OCI-LY3 (cell line): ENCODE measurements around the gene PITPNM2.

ENCODE experiments used
- H2AFZ ChIP-seq: fragments of 200-600, 300-600 bp; shearing (Covaris generic); 2 replicates; pipeline ENCODE4 v1.6.0; 2014; ENCODE audit warnings: antibody characterized with exemption, low read depth, low read length
- H3K27ac ChIP-seq: fragments of 200-600, 300-600 bp; sonication (generic); 2 replicates; pipeline ENCODE4 v1.5.1; 2014; ENCODE audit warnings: mild to moderate bottlenecking, low read length, moderate library complexity, mixed read lengths
- H3K27me3 ChIP-seq: fragments of 200-600, 300-600 bp; sonication (generic); 2 replicates; pipeline ENCODE4 v1.6.1; 2014; ENCODE audit warnings: low read depth, low read length, mixed read lengths
- H3K36me3 ChIP-seq: fragments of 200-600, 300-600 bp; sonication (generic); replicated peaks from 2 replicates; pipeline ENCODE3; 2014; ENCODE audit warnings: low read depth, low read length, mixed read lengths
- H3K4me1 ChIP-seq: fragments of 300-600, 200-600 bp; sonication (generic); 2 replicates; pipeline ENCODE4 v1.6.1; 2014; ENCODE audit warnings: low read length, mixed read lengths
- H3K4me2 ChIP-seq: fragments of 200-600, 300-600 bp; sonication (generic); 2 replicates; pipeline ENCODE4 v1.6.1; 2014; ENCODE audit warnings: low read length, mixed read lengths
- H3K4me3 ChIP-seq: fragments of 300-600, 200-600 bp; sonication (generic); 2 replicates; pipeline ENCODE4 v1.5.1; 2014; ENCODE audit warnings: antibody characterized with exemption, mild to moderate bottlenecking, low read length, moderate library complexity
- H3K79me2 ChIP-seq: fragments of 300-600, 200-600 bp; shearing (Covaris generic); 2 replicates; pipeline ENCODE4 v1.6.1; 2014; ENCODE audit warnings: mild to moderate bottlenecking, low read length, mixed read lengths
- H3K9ac ChIP-seq: fragments of 300-600, 200-600 bp; shearing (Covaris generic); 2 replicates; pipeline ENCODE4 v1.6.0; 2014; ENCODE audit warnings: mild to moderate bottlenecking, low read length, moderate library complexity
- H3K9me3 ChIP-seq: fragments of 200-600, 300-600 bp; shearing (Covaris generic); 2 replicates; pipeline ENCODE4 v1.6.1; 2014; ENCODE audit warnings: low read length, mixed read lengths; ENCODE audit not compliant: insufficient read depth
- H4K20me1 ChIP-seq: fragments of 200-600, 300-600 bp; sonication (generic); 2 replicates; pipeline ENCODE4 v1.6.1; 2016; ENCODE audit warnings: low read length, mixed read lengths; ENCODE audit not compliant: insufficient read depth
- EZH2phosphoT487 ChIP-seq: fragments of 200-600 bp; shearing (Covaris generic); IDR thresholded peaks from 2 replicates; pipeline ENCODE4 v1.6.1; 2018; ENCODE audit warnings: antibody characterized with exemption, mixed run types, low read depth
- TF ChIP-seq, protein P1 (sequence below): fragments of 200-600, 300-600 bp; sonication (generic); IDR thresholded peaks from 2 replicates; pipeline ENCODE4 v1.5.1; 2014; ENCODE audit warnings: antibody characterized with exemption, low read length, low read depth

The PITPNM2 gene

DNA sequence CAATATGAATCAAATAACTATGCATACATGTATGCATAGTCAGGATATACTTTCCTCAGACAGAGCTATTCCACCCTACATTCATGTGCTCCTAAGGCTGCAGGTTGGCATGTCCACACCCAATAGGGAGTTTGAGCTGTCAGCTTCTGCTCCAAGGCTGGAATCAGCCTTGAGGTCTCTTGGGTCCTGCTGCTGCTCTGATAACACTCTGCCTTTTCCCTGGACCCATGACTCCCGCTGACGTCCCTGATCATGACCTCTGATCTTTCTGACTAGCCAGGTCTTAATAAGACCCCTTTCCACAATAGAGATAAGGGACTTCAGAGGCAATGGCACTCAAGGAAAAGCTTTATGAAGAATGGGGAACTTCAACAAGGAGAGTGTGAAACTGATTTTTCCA is 5.7 kb downstream of the PITPNM2 start:
- H3K4me1 ChIP-seq, result no peaks in the 10 kb centered on the region
- no peak overlapping the region for H3K27ac ChIP-seq

GRCh38 chr12:123143736-123144461 is 7.0 kb downstream of the PITPNM2 start:
- no peaks in the 10 kb centered on the region for H3K4me1 ChIP-seq
- no peak overlapping the region for H2AFZ ChIP-seq
- no peak overlapping the region for H3K4me3 ChIP-seq
- H3K27me3 ChIP-seq, result no peaks in the 10 kb centered on the region
- H3K9me3 ChIP-seq, result no peaks in the 10 kb centered on the region
- TF ChIP-seq, protein P1, sequence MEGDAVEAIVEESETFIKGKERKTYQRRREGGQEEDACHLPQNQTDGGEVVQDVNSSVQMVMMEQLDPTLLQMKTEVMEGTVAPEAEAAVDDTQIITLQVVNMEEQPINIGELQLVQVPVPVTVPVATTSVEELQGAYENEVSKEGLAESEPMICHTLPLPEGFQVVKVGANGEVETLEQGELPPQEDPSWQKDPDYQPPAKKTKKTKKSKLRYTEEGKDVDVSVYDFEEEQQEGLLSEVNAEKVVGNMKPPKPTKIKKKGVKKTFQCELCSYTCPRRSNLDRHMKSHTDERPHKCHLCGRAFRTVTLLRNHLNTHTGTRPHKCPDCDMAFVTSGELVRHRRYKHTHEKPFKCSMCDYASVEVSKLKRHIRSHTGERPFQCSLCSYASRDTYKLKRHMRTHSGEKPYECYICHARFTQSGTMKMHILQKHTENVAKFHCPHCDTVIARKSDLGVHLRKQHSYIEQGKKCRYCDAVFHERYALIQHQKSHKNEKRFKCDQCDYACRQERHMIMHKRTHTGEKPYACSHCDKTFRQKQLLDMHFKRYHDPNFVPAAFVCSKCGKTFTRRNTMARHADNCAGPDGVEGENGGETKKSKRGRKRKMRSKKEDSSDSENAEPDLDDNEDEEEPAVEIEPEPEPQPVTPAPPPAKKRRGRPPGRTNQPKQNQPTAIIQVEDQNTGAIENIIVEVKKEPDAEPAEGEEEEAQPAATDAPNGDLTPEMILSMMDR, result no peak
- H3K27ac ChIP-seq, result no peak overlapping the region
- H3K79me2 ChIP-seq, result no peaks in the 10 kb centered on the region
- no peak overlapping the region for H3K4me2 ChIP-seq
- no peaks in the 10 kb centered on the region for H3K36me3 ChIP-seq
- no peaks in the 10 kb centered on the region for H4K20me1 ChIP-seq
- H3K9ac ChIP-seq, result no peak overlapping the region

More for the DNA sequence above, 5.7 kb downstream of the PITPNM2 start:
- no peaks in the 10 kb centered on the region for H3K36me3 ChIP-seq
- 0 out of 2 replicates have a peak, but pooled peaks cover 5% of the 10 kb centered on the region for H3K27me3 ChIP-seq
- H3K79me2 ChIP-seq, result no peaks in the 10 kb centered on the region
- no peaks in the 10 kb centered on the region for H4K20me1 ChIP-seq
- no peak overlapping the region for H3K4me3 ChIP-seq
- no peak overlapping the region for H3K9ac ChIP-seq
- H2AFZ ChIP-seq, result no peak overlapping the region
- H3K4me2 ChIP-seq, result no peak overlapping the region
- TF ChIP-seq, protein P1, result no peak
- no peaks in the 10 kb centered on the region for H3K9me3 ChIP-seq

GRCh38 chr12:123142921-123143735 is 7.8 kb downstream of the PITPNM2 start:
- Histone ChIP-seq H3K27me3 (no peaks in the 10 kb centered on the region), H3K9ac (no peak overlapping the region), H3K27ac (no peak overlapping the region), H3K4me3 (no peak overlapping the region), H3K79me2 (no peaks in the 10 kb centered on the region), H3K9me3 (no peaks in the 10 kb centered on the region), H3K4me2 (no peak overlapping the region), H2AFZ (no peak overlapping the region), H4K20me1 (no peaks in the 10 kb centered on the region), H3K36me3 (no peaks in the 10 kb centered on the region), H3K4me1 (no peaks in the 10 kb centered on the region)
- TF ChIP-seq, protein P1, result no peak
- TF ChIP-seq EZH2phosphoT487, result no peak

DNA sequence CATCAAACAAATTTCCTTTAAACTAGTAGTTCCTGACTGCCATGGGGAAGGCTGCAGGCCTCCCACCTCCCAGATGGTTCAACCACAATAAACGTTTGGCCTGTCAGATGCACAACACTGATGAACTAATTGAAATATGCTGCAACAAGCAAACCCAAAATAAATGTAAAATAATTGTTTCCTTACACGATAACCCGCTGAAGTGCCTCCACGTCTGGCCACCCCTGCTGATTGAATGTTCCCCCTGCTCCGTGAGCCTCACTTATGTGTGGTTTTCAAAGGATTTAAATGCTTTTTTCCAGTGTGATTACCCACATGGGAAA is 8.4 kb downstream of the PITPNM2 start:
- TF ChIP-seq, protein P1, result no peak
- no peak for TF ChIP-seq EZH2phosphoT487
- Histone ChIP-seq H3K9me3 (no peaks in the 10 kb centered on the region), H3K36me3 (no peaks in the 10 kb centered on the region), H3K4me2 (no peak overlapping the region), H3K79me2 (no peaks in the 10 kb centered on the region), H3K4me1 (no peaks in the 10 kb centered on the region), H3K27me3 (no peaks in the 10 kb centered on the region), H3K4me3 (no peak overlapping the region), H2AFZ (no peak overlapping the region), H3K9ac (no peak overlapping the region), H4K20me1 (no peaks in the 10 kb centered on the region), H3K27ac (no peak overlapping the region)
